HepG2 (cell line): ENCODE measurements around the gene ACBD3. TPM values are rescaled to one million over a fixed set of nuclear protein-coding genes. Genes with fewer than 3 reads are reported as not detected.

Source experiments
- MTA1 ChIP-seq: sonication (generic); formaldehyde crosslinking; IDR thresholded peaks from 2 replicates; pipeline ENCODE4 v1.4.0; 2020; ENCODE audit warnings: missing genetic modification reagents, mild to moderate bottlenecking, borderline replicate concordance
- MTF1 ChIP-seq: sonication (generic); formaldehyde crosslinking; IDR thresholded peaks from 2 replicates; pipeline ENCODE4 v1.5.0; 2020; ENCODE audit warnings: missing genetic modification reagents
- NFKB2 ChIP-seq: sonication (generic); formaldehyde crosslinking; IDR thresholded peaks from 2 replicates; pipeline ENCODE4 v1.4.0; 2020; ENCODE audit warnings: missing genetic modification reagents, borderline replicate concordance
- RFXANK ChIP-seq: IDR thresholded peaks from 2 replicates; pipeline ENCODE4 v1.6.1; 2016
- SOX13 ChIP-seq, 3 experiments: fragments of 450-650 bp in 1 of 3; sonication (generic) in 1 of 3; formaldehyde crosslinking in 1 of 3; IDR thresholded peaks in 2 of 3; conservative IDR thresholded peaks in 1 of 3; 2 replicates each; pipeline versions ENCODE4 v1.5.0 to v1.6.1; 2016 to 2020; ENCODE audit warnings: antibody characterized with exemption in 1 of 3, mild to moderate bottlenecking in 1 of 3, missing compliant biosample characterization in 1 of 3, missing genetic modification reagents in 1 of 3, moderate library complexity in 1 of 3
- ZBTB21 ChIP-seq: sonication (generic); formaldehyde crosslinking; IDR thresholded peaks from 2 replicates; pipeline ENCODE4 v1.4.0; 2020; ENCODE audit warnings: missing genetic modification reagents
- ZFP1 ChIP-seq: IDR thresholded peaks from 2 replicates; pipeline ENCODE4 v1.6.1; 2016
- ZNF616 ChIP-seq: sonication (generic); formaldehyde crosslinking; IDR thresholded peaks from 2 replicates; pipeline ENCODE4 v1.5.0; 2020; ENCODE audit warnings: low read depth, mild to moderate bottlenecking, missing genetic modification reagents
- ZNF768 ChIP-seq: sonication (generic); formaldehyde crosslinking; IDR thresholded peaks from 2 replicates; pipeline ENCODE4 v1.4.0; 2020; ENCODE audit warnings: missing genetic modification reagents
- ZNF816 ChIP-seq: sonication (generic); formaldehyde crosslinking; IDR thresholded peaks from 2 replicates; pipeline ENCODE4 v1.8.0; 2022; ENCODE audit warnings: missing genetic modification reagents, mild to moderate bottlenecking, borderline replicate concordance
- polyA plus RNA-seq, 8 experiments: library from polyadenylated mRNA; depleted of rRNA in 3 of 8; stranded (reverse) in 7 of 8; unstranded in 1 of 8; fragments of >200 nt; fragmentation: Illumina TruSeq in 4 of 8; extraction: Trizol in 4 of 8; gene quantifications; 2 replicates each; pipeline versions ENCODE4 v1.2.1 to v1.2.3, GENCODE V29; 2011 to 2016; ENCODE audit warnings: low read depth in 4 of 8, missing spikeins in 1 of 8, mixed read lengths in 1 of 8; ENCODE audit not compliant: insufficient read depth in 1 of 8
- total RNA-seq, 5 experiments: library from RNA; depleted of rRNA; stranded (reverse); fragments of >200 nt; fragmentation: Illumina TruSeq; extraction: Trizol; gene quantifications; 2 replicates each; pipeline ENCODE4 v1.2.3, GENCODE V29; 2016; ENCODE audit warnings: low read depth in 1 of 5
- TF ChIP-seq, protein P1 (sequence below): sonication (generic); formaldehyde crosslinking; IDR thresholded peaks from 2 replicates; pipeline ENCODE4 v1.4.0; 2020; ENCODE audit warnings: missing genetic modification reagents
- TF ChIP-seq, protein P2 (sequence below): sonication (generic); formaldehyde crosslinking; IDR thresholded peaks from 2 replicates; pipeline ENCODE4 v1.8.1; 2023; ENCODE audit warnings: mild to moderate bottlenecking, inconsistent platforms, moderate library complexity, missing genetic modification reagents, borderline replicate concordance
- TF ChIP-seq, protein P3 (sequence below): sonication (generic); formaldehyde crosslinking; IDR thresholded peaks from 2 replicates; pipeline ENCODE4 v1.5.0; 2020; ENCODE audit warnings: missing genetic modification reagents
- TF ChIP-seq, protein P4 (sequence below): sonication (generic); formaldehyde crosslinking; IDR thresholded peaks from 2 replicates; pipeline ENCODE4 v1.8.0; 2023; ENCODE audit warnings: mild to moderate bottlenecking, missing genetic modification reagents
- TF ChIP-seq, protein P5 (sequence below): sonication (generic); formaldehyde crosslinking; IDR thresholded peaks from 2 replicates; pipeline ENCODE4 v1.4.0; 2020; ENCODE audit warnings: low read depth, missing genetic modification reagents
- TF ChIP-seq, protein P6 (sequence below): sonication (generic); formaldehyde crosslinking; IDR thresholded peaks from 2 replicates; pipeline ENCODE4 v1.9.0; 2021; ENCODE audit warnings: missing genetic modification reagents, borderline replicate concordance

The ACBD3 gene
- total and polyA plus RNA-seq, 2 of the 13 experiments (the other 11 are each of a cell fraction or from before 2014, with no cell fraction given), result 24.3 to 39.3 TPM

DNA sequence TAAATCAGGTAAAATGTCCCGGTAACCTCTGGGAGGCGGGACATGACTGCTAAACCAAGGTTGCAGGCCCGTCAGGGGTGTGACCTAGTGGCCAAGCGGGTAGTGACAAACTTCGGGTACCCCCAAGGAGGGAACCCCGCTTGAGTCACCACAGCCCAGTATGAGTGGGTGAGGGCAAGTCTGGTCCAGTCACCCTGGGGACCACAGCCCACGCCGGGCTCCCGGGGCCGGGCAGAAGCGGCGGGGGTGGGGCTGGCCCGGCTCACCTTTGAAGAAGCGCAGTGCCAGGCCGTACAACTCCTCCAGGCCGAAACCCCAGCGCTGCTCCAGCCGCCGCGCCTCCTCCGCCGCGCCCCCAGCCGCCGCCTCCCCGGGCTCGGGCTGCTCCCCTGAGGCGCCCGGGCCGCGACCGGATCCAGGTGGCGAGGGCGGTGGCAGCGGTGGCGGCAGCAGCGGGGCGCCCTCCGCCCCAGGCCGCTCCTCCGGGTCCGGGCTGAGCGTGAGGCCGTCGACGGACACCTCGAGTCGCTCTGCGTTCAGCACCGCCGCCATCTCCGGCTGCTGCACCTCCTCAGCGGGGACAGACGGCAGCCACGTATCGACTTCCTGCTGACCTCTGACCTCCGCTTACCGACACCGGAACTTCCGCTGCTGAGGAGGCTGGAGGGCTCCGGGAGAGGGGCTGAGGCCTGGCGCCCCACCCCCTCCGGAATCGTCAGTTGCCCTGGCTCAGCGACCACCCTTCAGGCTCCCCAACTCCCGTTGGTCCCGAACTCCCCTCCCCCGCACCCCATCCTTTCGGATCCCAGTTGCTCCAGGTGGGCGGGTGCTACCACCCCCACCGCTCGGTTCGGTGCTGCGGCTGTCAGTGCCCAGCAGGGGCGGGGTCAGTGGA, at the start of gene ACBD3 (continued):
- TF ChIP-seq, protein P1, sequence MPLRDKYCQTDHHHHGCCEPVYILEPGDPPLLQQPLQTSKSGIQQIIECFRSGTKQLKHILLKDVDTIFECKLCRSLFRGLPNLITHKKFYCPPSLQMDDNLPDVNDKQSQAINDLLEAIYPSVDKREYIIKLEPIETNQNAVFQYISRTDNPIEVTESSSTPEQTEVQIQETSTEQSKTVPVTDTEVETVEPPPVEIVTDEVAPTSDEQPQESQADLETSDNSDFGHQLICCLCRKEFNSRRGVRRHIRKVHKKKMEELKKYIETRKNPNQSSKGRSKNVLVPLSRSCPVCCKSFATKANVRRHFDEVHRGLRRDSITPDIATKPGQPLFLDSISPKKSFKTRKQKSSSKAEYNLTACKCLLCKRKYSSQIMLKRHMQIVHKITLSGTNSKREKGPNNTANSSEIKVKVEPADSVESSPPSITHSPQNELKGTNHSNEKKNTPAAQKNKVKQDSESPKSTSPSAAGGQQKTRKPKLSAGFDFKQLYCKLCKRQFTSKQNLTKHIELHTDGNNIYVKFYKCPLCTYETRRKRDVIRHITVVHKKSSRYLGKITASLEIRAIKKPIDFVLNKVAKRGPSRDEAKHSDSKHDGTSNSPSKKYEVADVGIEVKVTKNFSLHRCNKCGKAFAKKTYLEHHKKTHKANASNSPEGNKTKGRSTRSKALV (CRISPR knock-in tag), result no peak
- peak; percentile 73; the same call in 1 of the 2 replicates for TF ChIP-seq MTA1 (CRISPR knock-in tag)
- no peak for TF ChIP-seq ZNF816 (CRISPR knock-in tag)
- peak; percentile 85; the same call in 1 of the 2 replicates for TF ChIP-seq ZNF616 (CRISPR knock-in tag)
- TF ChIP-seq ZBTB21 (CRISPR knock-in tag), result no peak
- peak; percentile 66 for TF ChIP-seq NFKB2 (CRISPR knock-in tag)
- TF ChIP-seq, protein P2, sequence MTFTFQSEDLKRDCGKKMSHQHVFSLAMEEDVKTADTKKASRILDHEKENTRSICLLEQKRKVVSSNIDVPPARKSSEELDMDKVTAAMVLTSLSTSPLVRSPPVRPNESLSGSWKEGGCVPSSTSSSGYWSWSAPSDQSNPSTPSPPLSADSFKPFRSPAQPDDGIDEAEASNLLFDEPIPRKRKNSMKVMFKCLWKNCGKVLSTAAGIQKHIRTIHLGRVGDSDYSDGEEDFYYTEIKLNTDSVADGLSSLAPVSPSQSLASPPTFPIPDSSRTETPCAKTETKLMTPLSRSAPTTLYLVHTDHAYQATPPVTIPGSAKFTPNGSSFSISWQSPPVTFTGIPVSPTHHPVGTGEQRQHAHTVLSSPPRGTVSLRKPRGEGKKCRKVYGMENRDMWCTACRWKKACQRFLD (CRISPR knock-in tag), result no peak
- no peak for TF ChIP-seq ZFP1
- TF ChIP-seq, protein P3, sequence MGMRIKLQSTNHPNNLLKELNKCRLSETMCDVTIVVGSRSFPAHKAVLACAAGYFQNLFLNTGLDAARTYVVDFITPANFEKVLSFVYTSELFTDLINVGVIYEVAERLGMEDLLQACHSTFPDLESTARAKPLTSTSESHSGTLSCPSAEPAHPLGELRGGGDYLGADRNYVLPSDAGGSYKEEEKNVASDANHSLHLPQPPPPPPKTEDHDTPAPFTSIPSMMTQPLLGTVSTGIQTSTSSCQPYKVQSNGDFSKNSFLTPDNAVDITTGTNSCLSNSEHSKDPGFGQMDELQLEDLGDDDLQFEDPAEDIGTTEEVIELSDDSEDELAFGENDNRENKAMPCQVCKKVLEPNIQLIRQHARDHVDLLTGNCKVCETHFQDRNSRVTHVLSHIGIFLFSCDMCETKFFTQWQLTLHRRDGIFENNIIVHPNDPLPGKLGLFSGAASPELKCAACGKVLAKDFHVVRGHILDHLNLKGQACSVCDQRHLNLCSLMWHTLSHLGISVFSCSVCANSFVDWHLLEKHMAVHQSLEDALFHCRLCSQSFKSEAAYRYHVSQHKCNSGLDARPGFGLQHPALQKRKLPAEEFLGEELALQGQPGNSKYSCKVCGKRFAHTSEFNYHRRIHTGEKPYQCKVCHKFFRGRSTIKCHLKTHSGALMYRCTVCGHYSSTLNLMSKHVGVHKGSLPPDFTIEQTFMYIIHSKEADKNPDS (CRISPR knock-in tag), result no peak
- TF ChIP-seq, protein P4, sequence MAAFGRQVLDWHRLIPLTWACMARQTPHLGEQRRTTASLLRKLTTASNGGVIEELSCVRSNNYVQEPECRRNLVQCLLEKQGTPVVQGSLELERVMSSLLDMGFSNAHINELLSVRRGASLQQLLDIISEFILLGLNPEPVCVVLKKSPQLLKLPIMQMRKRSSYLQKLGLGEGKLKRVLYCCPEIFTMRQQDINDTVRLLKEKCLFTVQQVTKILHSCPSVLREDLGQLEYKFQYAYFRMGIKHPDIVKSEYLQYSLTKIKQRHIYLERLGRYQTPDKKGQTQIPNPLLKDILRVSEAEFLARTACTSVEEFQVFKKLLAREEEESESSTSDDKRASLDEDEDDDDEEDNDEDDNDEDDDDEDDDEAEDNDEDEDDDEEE, result no peak
- TF ChIP-seq, protein P5, sequence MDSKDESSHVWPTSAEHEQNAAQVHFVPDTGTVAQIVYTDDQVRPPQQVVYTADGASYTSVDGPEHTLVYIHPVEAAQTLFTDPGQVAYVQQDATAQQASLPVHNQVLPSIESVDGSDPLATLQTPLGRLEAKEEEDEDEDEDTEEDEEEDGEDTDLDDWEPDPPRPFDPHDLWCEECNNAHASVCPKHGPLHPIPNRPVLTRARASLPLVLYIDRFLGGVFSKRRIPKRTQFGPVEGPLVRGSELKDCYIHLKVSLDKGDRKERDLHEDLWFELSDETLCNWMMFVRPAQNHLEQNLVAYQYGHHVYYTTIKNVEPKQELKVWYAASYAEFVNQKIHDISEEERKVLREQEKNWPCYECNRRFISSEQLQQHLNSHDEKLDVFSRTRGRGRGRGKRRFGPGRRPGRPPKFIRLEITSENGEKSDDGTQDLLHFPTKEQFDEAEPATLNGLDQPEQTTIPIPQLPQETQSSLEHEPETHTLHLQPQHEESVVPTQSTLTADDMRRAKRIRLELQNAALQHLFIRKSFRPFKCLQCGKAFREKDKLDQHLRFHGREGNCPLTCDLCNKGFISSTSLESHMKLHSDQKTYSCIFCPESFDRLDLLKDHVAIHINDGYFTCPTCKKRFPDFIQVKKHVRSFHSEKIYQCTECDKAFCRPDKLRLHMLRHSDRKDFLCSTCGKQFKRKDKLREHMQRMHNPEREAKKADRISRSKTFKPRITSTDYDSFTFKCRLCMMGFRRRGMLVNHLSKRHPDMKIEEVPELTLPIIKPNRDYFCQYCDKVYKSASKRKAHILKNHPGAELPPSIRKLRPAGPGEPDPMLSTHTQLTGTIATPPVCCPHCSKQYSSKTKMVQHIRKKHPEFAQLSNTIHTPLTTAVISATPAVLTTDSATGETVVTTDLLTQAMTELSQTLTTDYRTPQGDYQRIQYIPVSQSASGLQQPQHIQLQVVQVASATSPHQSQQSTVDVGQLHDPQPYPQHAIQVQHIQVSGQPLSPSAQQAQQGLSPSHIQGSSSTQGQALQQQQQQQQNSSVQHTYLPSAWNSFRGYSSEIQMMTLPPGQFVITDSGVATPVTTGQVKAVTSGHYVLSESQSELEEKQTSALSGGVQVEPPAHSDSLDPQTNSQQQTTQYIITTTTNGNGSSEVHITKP (CRISPR knock-in tag), result no peak; the same call in 1 of the 2 replicates
- TF ChIP-seq MTF1 (CRISPR knock-in tag), result no peak
- no peak for TF ChIP-seq SOX13 (IDR thresholded peaks at IDR 0.05)
- TF ChIP-seq SOX13 (CRISPR knock-in tag; conservative IDR thresholded peaks at IDR 0.05 in 1 of 2, IDR thresholded peaks at IDR 0.05 in 1 of 2), result peak in 1 of 2 experiments; percentile 33; a peak in 1 of 4 replicates
- no peak; the same call in none of the 2 replicates for TF ChIP-seq ZNF768 (CRISPR knock-in tag)
- no peak for TF ChIP-seq RFXANK (CRISPR knock-in tag)
- TF ChIP-seq, protein P6, sequence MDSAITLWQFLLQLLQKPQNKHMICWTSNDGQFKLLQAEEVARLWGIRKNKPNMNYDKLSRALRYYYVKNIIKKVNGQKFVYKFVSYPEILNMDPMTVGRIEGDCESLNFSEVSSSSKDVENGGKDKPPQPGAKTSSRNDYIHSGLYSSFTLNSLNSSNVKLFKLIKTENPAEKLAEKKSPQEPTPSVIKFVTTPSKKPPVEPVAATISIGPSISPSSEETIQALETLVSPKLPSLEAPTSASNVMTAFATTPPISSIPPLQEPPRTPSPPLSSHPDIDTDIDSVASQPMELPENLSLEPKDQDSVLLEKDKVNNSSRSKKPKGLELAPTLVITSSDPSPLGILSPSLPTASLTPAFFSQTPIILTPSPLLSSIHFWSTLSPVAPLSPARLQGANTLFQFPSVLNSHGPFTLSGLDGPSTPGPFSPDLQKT (CRISPR knock-in tag), result no peak
